ENCODE measurements around the gene DYNLRB1.
"Not testable (repeated sequence)": the region's sequence is repeated elsewhere in the genome, so short reads cannot be mapped to it uniquely, and the experiment has no call there.

Gene DYNLRB1

DNA sequence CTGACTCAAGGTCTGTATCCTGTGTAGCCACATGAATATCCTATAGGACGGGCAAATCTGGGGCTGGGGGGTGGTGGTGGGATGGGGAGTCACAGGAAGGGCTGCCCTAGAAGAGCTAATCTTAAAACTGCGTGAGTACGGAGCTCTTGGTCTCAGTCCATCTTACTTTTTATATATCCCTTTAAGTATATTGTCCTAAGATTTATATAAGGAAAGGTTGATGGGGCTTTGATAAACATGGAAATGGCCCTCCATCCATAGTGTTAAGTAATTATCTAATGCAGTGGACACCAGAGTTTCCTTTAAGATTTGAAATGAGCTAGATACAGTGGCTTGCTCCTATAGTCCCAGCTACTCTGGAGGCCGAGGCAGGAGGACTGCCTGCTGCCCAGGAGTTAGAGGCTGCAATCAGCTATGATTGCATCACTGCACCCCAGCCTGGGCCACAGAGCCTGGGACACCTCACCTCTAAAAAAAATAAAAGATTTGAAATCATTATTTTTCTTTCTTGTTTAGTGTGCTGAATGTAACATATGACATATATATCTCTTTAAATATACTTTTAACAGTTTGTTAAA is 24.2 kb upstream of the DYNLRB1 start:
- FAIRE-seq (no peak), DNase-seq (ENCODE audit: insufficient read length) (no peak)
- TF ChIP-seq POLR2A (IDR thresholded peaks at IDR 0.05; ENCODE audit: low read depth, low read length) (no peak), POLR2AphosphoS5 (IDR thresholded peaks at IDR 0.05; ENCODE audit: low read depth, low read length) (no peak), TAF1 (IDR thresholded peaks at IDR 0.05; ENCODE audit: borderline replicate concordance, low read depth, low read length) (no peak)

GRCh38 chr20:34493646-34494045 is 22.6 kb upstream of the DYNLRB1 start:
- no peak for DNase-seq (ENCODE audit: insufficient read length)
- no peak for TF ChIP-seq TAF1 (IDR thresholded peaks at IDR 0.05; ENCODE audit: borderline replicate concordance, low read depth, low read length)
- TF ChIP-seq POLR2AphosphoS5 (IDR thresholded peaks at IDR 0.05; ENCODE audit: low read depth, low read length): no peak
- TF ChIP-seq POLR2A (IDR thresholded peaks at IDR 0.05; ENCODE audit: low read depth, low read length): no peak
- no peak for FAIRE-seq

DNA sequence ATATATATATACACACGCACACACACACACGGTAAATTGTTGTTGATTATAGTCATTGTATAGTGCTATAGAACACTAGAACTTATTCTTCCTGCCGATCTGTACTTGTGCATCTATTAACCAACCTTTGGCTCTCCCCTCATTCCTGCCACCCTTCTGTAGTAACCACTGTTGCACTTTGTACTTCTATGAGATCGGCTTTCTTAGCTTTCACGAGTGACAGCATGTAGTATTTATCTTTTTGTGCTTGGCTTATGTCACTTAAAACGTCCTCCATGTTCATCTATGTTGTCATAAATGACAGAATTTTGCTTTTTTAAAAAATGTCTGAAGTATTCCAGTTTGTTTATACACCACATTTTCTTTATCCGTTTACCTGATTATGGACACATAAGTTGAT is 20.9 kb upstream of the DYNLRB1 start:
- no peak for DNase-seq (ENCODE audit: insufficient read length)
- no peak for TF ChIP-seq TAF1 (IDR thresholded peaks at IDR 0.05; ENCODE audit: borderline replicate concordance, low read depth, low read length)
- no peak for TF ChIP-seq POLR2A (IDR thresholded peaks at IDR 0.05; ENCODE audit: low read depth, low read length)
- TF ChIP-seq POLR2AphosphoS5 (IDR thresholded peaks at IDR 0.05; ENCODE audit: low read depth, low read length): no peak
- peak; percentile 30 for FAIRE-seq

- FAIRE-seq (no peak), DNase-seq (ENCODE audit: insufficient read length) (no peak)
- TF ChIP-seq POLR2A (IDR thresholded peaks at IDR 0.05; ENCODE audit: low read depth, low read length): no peak
- TF ChIP-seq TAF1 (IDR thresholded peaks at IDR 0.05; ENCODE audit: borderline replicate concordance, low read depth, low read length): no peak
- no peak for TF ChIP-seq POLR2AphosphoS5 (IDR thresholded peaks at IDR 0.05; ENCODE audit: low read depth, low read length)
Observed at GRCh38 chr20:34495916-34496315, 20.3 kb upstream of the DYNLRB1 start.

GRCh38 chr20:34497596-34497995 is 18.6 kb upstream of the DYNLRB1 start:
- not testable (repeated sequence) for FAIRE-seq; DNase-seq (ENCODE audit: insufficient read length)

- no peak for FAIRE-seq
- no peak for DNase-seq (ENCODE audit: insufficient read length)
- TF ChIP-seq POLR2AphosphoS5 (IDR thresholded peaks at IDR 0.05; ENCODE audit: low read depth, low read length) (no peak), TAF1 (IDR thresholded peaks at IDR 0.05; ENCODE audit: borderline replicate concordance, low read depth, low read length) (no peak), POLR2A (IDR thresholded peaks at IDR 0.05; ENCODE audit: low read depth, low read length) (no peak)
Observed at GRCh38 chr20:34500823-34501222, 15.4 kb upstream of the DYNLRB1 start.

DNA sequence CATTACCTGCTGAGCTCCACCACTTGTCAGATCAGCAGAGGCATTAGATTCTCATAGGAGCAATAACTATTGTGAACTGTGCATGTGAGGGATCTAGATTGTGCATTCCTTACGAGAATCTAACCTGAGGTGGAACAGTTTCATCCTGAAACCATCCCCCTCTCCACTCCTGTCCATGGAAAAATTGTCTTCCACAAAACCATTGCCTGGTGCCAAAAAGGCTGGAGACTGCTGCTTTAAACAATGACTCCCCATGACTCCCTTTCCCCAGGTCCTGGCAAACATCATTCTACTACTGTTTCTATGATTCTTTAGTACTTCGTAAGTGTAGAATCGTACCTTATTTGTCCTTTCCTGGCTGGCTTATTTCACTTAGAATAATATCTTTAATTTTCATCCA is 9.7 kb upstream of the DYNLRB1 start:
- TF ChIP-seq TAF1 (IDR thresholded peaks at IDR 0.05; ENCODE audit: borderline replicate concordance, low read depth, low read length) (no peak), POLR2AphosphoS5 (IDR thresholded peaks at IDR 0.05; ENCODE audit: low read depth, low read length) (no peak), POLR2A (IDR thresholded peaks at IDR 0.05; ENCODE audit: low read depth, low read length) (no peak)
- DNase-seq (ENCODE audit: insufficient read length): no peak
- FAIRE-seq: no peak

DNA sequence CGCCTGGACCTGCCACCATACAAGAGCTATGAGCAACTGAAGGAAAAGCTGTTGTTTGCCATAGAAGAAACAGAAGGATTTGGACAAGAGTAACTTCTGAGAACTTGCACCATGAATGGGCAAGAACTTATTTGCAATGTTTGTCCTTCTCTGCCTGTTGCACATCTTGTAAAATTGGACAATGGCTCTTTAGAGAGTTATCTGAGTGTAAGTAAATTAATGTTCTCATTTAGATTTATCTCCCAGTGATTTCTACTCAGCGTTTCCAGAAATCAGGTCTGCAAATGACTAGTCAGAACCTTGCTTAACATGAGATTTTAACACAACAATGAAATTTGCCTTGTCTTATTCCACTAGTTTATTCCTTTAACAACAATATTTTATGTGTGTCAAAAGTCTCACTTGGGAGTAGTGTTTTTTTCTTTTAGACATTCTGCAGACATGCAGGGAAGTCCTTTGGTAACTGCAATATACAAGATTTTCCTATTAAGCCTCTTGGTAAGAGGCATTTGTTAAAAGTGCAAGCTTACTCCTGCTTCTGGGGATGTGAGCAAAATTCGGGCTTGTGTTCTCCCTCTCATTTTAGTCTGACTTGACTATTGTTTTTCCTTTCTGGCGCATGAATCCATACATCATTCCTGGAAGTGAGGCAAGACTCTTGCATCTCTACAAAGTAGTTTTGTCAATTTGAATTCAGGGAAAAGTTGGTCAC is 8.4 kb upstream of the DYNLRB1 start:
- DNase-seq (ENCODE audit: insufficient read length) (no peak), FAIRE-seq (no peak)

DNA sequence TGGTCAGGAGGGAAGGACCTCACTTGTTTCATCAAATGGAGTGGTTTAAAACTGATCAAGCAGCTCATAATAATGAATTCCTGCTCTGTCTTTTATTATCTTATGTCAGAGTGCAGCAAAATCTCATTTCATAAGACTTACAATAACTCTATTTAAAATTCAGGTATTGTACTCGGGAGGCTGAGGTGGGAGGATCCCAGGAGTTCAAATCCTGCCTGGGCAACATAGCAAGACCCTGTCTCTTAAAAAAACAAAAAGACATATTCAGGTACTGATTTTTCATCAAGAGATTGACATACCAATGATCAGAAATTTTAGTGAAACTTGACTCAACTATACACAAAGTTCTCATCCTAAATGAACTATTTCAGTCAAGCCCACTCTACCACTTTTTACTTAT is 5.6 kb upstream of the DYNLRB1 start:
- FAIRE-seq (no peak), DNase-seq (ENCODE audit: insufficient read length) (no peak)
- no peak for TF ChIP-seq POLR2AphosphoS5 (IDR thresholded peaks at IDR 0.05; ENCODE audit: low read depth, low read length)
- no peak for TF ChIP-seq POLR2A (IDR thresholded peaks at IDR 0.05; ENCODE audit: low read depth, low read length)
- no peak for TF ChIP-seq TAF1 (IDR thresholded peaks at IDR 0.05; ENCODE audit: borderline replicate concordance, low read depth, low read length)

More for the DNA sequence above, 8.4 kb upstream of the DYNLRB1 start:
- no peak for TF ChIP-seq POLR2A (IDR thresholded peaks at IDR 0.05; ENCODE audit: low read depth, low read length)
- no peak for TF ChIP-seq TAF1 (IDR thresholded peaks at IDR 0.05; ENCODE audit: borderline replicate concordance, low read depth, low read length)
- no peak for TF ChIP-seq POLR2AphosphoS5 (IDR thresholded peaks at IDR 0.05; ENCODE audit: low read depth, low read length)

GRCh38 chr20:34511891-34512265 is 4.3 kb upstream of the DYNLRB1 start:
- FAIRE-seq (no peak), DNase-seq (ENCODE audit: insufficient read length) (no peak)
- TF ChIP-seq TAF1 (IDR thresholded peaks at IDR 0.05; ENCODE audit: borderline replicate concordance, low read depth, low read length): no peak
- no peak for TF ChIP-seq POLR2A (IDR thresholded peaks at IDR 0.05; ENCODE audit: low read depth, low read length)
- TF ChIP-seq POLR2AphosphoS5 (IDR thresholded peaks at IDR 0.05; ENCODE audit: low read depth, low read length): no peak

DNA sequence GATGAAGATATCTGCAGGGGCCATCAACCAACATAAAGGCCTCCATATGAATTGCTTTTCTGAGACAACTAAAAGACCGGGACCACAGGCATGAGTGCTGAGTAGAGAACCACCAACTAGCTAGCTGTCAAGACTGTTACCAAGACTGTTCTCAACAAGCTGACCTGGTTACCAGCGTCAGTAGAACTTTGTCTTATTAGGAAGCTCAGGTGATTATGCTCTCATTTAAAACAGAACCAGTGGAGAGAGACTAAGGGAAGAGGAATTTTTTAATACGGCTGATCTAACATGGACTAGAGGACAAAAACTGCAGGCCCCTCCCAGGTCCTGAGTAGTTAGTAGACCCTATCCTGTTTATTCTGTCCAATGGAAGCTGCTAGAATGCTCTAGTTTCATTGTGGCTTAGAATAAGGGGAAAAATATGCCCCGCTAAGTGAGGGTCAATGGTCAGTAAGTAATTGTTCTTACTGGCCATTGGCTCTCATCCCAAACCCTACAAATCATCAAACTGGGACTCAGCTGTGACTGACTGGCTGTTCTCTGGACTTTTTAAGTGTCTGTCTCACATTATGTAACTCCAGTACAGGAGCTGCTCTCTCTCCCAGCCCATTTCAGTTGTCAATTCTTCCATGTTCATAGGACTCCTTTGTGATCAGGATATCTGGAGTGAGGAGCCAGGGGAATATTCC is 3.8 kb upstream of the DYNLRB1 start:
- TF ChIP-seq POLR2A (IDR thresholded peaks at IDR 0.05; ENCODE audit: low read depth, low read length): no peak
- no peak for TF ChIP-seq TAF1 (IDR thresholded peaks at IDR 0.05; ENCODE audit: borderline replicate concordance, low read depth, low read length)
- TF ChIP-seq POLR2AphosphoS5 (IDR thresholded peaks at IDR 0.05; ENCODE audit: low read depth, low read length): no peak
- DNase-seq (ENCODE audit: insufficient read length) (no peak), FAIRE-seq (no peak)

- FAIRE-seq (no peak), DNase-seq (ENCODE audit: insufficient read length) (no peak)
- TF ChIP-seq POLR2AphosphoS5 (IDR thresholded peaks at IDR 0.05; ENCODE audit: low read depth, low read length): no peak
- no peak for TF ChIP-seq TAF1 (IDR thresholded peaks at IDR 0.05; ENCODE audit: borderline replicate concordance, low read depth, low read length)
- TF ChIP-seq POLR2A (IDR thresholded peaks at IDR 0.05; ENCODE audit: low read depth, low read length): no peak
Observed at GRCh38 chr20:34512955-34513419, 3.2 kb upstream of the DYNLRB1 start.

DNA sequence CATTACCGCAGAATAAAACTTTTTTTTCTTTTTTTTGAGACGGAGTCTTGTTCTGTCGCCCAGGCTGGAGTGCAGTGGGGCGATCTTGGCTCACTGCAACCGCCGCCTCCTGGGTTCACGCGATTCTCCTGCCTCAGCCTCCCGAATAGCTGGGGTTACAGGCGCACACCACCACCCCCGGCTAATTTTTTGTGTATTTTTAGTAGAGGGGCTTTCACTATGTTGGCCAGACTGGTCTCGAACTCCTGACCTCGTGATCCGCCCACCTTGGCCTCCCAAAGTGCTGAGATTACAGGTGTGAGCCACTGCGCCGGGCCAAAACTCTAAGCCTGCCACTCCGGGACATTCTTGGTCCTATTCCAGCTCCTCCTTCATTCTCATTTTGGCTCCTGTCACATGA is 2.2 kb upstream of the DYNLRB1 start:
- not testable (repeated sequence) for FAIRE-seq; DNase-seq (ENCODE audit: insufficient read length)

All from GM12892 (cell line).